Mesenchymal stem cell (in vitro differentiated cells and primary cell): ENCODE data around the gene GRAMD2A.

Source experiments
- DNase-seq: peaks from one replicate; pipeline ENCODE4 v3.0.0-alpha.2; 2013
- H2AFZ ChIP-seq: one replicate; pipeline ENCODE4 v1.6.1; 2013; ENCODE audit warnings: low read depth, mild to moderate bottlenecking, control low read depth, inconsistent platforms, low read length, moderate library complexity
- H2AK5ac ChIP-seq: 2 replicates; pipeline ENCODE4 v1.6.1; 2013; ENCODE audit warnings: low read length, moderate library complexity, mild to moderate bottlenecking, inconsistent platforms; ENCODE audit not compliant: severe bottlenecking
- H2BK120ac ChIP-seq: one replicate; pipeline ENCODE4 v1.6.1; 2013; ENCODE audit warnings: low read depth, mild to moderate bottlenecking, inconsistent platforms, low read length, moderate library complexity
- H2BK12ac ChIP-seq, 2 experiments: one replicate each; pipeline ENCODE4 v1.6.1; 2013; ENCODE audit warnings: inconsistent platforms in 2 of 2, low read length in 2 of 2, mild to moderate bottlenecking in 2 of 2, moderate library complexity in 2 of 2, control low read depth in 1 of 2
- H2BK15ac ChIP-seq: one replicate; pipeline ENCODE4 v1.6.1; 2013; ENCODE audit warnings: mild to moderate bottlenecking, low read depth, inconsistent platforms; ENCODE audit not compliant: poor library complexity, severe bottlenecking
- H2BK5ac ChIP-seq: 2 replicates; pipeline ENCODE4 v1.6.1; 2013; ENCODE audit warnings: low read depth, mild to moderate bottlenecking, low read length, control low read depth, inconsistent platforms; ENCODE audit not compliant: poor library complexity, severe bottlenecking
- H3K14ac ChIP-seq, 2 experiments: one replicate each; pipeline ENCODE4 v1.6.1; 2013; ENCODE audit warnings: inconsistent platforms in 2 of 2, low read length in 2 of 2, control low read depth in 1 of 2, mild to moderate bottlenecking in 1 of 2, moderate library complexity in 1 of 2
- H3K18ac ChIP-seq, 2 experiments: one replicate each; pipeline ENCODE4 v1.6.1; 2013; ENCODE audit warnings: inconsistent platforms in 2 of 2, low read length in 2 of 2, control low read depth in 1 of 2, low read depth in 1 of 2, mild to moderate bottlenecking in 1 of 2
- H3K23ac ChIP-seq, 2 experiments: one replicate each; pipeline ENCODE4 v1.6.1; 2013; ENCODE audit warnings: inconsistent platforms in 2 of 2, low read length in 2 of 2, mild to moderate bottlenecking in 2 of 2, moderate library complexity in 2 of 2, control low read depth in 1 of 2
- H3K27ac ChIP-seq: 2 replicates; pipeline ENCODE4 v1.5.1; 2013; ENCODE audit warnings: mild to moderate bottlenecking, moderate library complexity, low read length, control low read depth, inconsistent platforms; ENCODE audit not compliant: poor library complexity, severe bottlenecking
- H3K27me3 ChIP-seq, 2 experiments: 2 replicates each; pipeline versions ENCODE4 v1.6.1 to v1.7.0; 2013; ENCODE audit warnings: low read length in 2 of 2, mild to moderate bottlenecking in 2 of 2, moderate library complexity in 2 of 2, control low read depth in 1 of 2, inconsistent platforms in 1 of 2; ENCODE audit not compliant: control insufficient read depth in 1 of 2, insufficient read depth in 1 of 2
- H3K36me3 ChIP-seq, 2 experiments: 2 replicates each; pipeline versions ENCODE4 v1.6.1 to v1.7.0; 2013; ENCODE audit warnings: low read length in 2 of 2, control low read depth in 1 of 2, inconsistent platforms in 1 of 2, low read depth in 1 of 2, mild to moderate bottlenecking in 1 of 2; ENCODE audit not compliant: insufficient read depth in 2 of 2, control insufficient read depth in 1 of 2
- H3K4ac ChIP-seq, 2 experiments: one replicate each; pipeline ENCODE4 v1.6.1; 2013; ENCODE audit warnings: inconsistent platforms in 2 of 2, low read length in 2 of 2, mild to moderate bottlenecking in 2 of 2, moderate library complexity in 2 of 2, control low read depth in 1 of 2, low read depth in 1 of 2
- H3K4me1 ChIP-seq: 2 replicates; pipeline ENCODE4 v1.6.1; 2013; ENCODE audit warnings: low read depth, low read length, control low read depth; ENCODE audit not compliant: control insufficient read depth, insufficient read depth
- H3K4me2 ChIP-seq: 2 replicates; pipeline ENCODE4 v1.6.1; 2013; ENCODE audit warnings: low read length, mild to moderate bottlenecking, inconsistent platforms; ENCODE audit not compliant: poor library complexity, severe bottlenecking
- H3K4me3 ChIP-seq, 2 experiments: 2 replicates each; pipeline versions ENCODE4 v1.5.1 to v1.7.0; 2013; ENCODE audit warnings: low read length in 2 of 2, mild to moderate bottlenecking in 2 of 2, control low read depth in 1 of 2, low read depth in 1 of 2; ENCODE audit not compliant: insufficient read depth in 1 of 2
- H3K79me1 ChIP-seq: replicated peaks from 2 replicates; pipeline ENCODE4 v1.6.1; 2013; ENCODE audit warnings: mild to moderate bottlenecking, control low read depth, low read length, inconsistent platforms; ENCODE audit not compliant: poor library complexity, severe bottlenecking
- H3K9ac ChIP-seq: 2 replicates; pipeline ENCODE4 v1.7.0; 2013; ENCODE audit warnings: mild to moderate bottlenecking, low read length, moderate library complexity
- H3K9me3 ChIP-seq: 2 replicates; pipeline ENCODE4 v1.7.0; 2013; ENCODE audit warnings: mild to moderate bottlenecking, low read length; ENCODE audit not compliant: control insufficient read depth
- H4K8ac ChIP-seq: one replicate; pipeline ENCODE4 v1.6.1; 2013; ENCODE audit warnings: inconsistent platforms, mild to moderate bottlenecking, low read length, moderate library complexity
- H4K91ac ChIP-seq: one replicate; pipeline ENCODE4 v1.6.1; 2013; ENCODE audit warnings: mild to moderate bottlenecking, low read length, inconsistent platforms
- WGBS: methylation state at CpG from one replicate; pipeline ENCODE4 v1.1.7; 2013; ENCODE audit warnings: mixed read lengths; 5-methylcytosine and 5-hydroxymethylcytosine counted together

Gene GRAMD2A

DNA sequence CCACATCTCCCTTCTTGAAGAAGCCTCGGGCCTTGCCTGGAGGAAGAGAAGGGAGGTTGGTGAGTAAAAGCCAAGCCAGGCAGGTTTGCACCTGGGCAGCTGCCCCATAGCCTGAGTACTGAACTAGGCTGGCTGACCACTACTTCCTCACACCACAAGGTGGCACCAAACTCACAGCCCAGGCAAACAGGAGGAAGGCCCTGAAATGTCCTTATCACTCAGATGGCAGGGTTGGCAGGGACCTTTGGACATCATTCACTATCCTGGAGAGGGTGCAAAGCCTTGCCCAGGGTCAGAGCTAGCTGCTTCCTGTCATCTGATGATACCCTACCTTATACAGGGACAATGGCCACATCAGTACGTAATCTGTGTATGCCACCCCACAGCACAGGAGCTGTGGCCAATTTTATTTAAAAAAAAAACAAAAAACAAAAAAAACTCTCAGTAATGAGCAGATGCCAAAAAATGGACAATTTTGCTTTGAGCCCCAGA is 2.2 kb upstream of the GRAMD2A start:
- Histone ChIP-seq H3K36me3 (peaks cover 59 to 67% of the 10 kb centered on the region in 2 experiments), H3K18ac (no peak overlapping the region), H2AFZ (no peak overlapping the region), H3K27ac (no peak overlapping the region), H4K91ac (no peak overlapping the region), H3K23ac (no peak overlapping the region), H4K8ac (no peak overlapping the region), H3K9ac (peak overlapping the region; percentile 46), H2BK15ac (no peak overlapping the region), H3K27me3 (no peaks in the 10 kb centered on the region), H3K4me3 (no peak overlapping the region), H2BK12ac (no peak overlapping the region), H3K4me2 (no peak overlapping the region), H3K4ac (no peak overlapping the region), H3K4me1 (peaks cover 34% of the 10 kb centered on the region), H3K14ac (no peak overlapping the region), H2AK5ac (no peak overlapping the region), H2BK5ac (no peak overlapping the region), H3K9me3 (no peaks in the 10 kb centered on the region), H2BK120ac (no peak overlapping the region), H3K79me1 (peaks cover 6% of the 10 kb centered on the region)
- 75% methylated on average over 2 of the region's 2 CpGs for WGBS
- peak; percentile 75 for DNase-seq

DNA sequence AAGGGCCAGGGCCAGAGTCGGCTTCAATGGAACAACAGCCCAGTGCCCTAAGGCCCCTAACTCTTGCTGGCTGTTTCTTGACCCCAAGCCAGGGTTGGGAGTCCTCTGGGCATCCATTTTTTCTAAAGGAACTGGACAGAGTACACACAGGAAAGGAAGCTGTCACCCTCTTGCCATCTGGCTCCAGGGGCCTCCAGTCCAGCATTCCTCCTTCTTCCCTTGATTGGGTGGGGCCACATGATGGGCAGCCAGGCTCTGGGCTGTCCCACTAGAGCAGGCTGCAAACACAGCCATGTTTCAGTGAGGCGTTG is 1.6 kb upstream of the GRAMD2A start:
- no peak overlapping the region for H2AK5ac ChIP-seq
- peaks cover 57 to 61% of the 10 kb centered on the region in 2 experiments for H3K36me3 ChIP-seq
- H3K4me1 ChIP-seq: peaks cover 34% of the 10 kb centered on the region
- H3K14ac ChIP-seq: no peak overlapping the region
- H2BK5ac ChIP-seq: no peak overlapping the region
- no peak overlapping the region for H3K23ac ChIP-seq
- H2BK120ac ChIP-seq: no peak overlapping the region
- H3K4me3 ChIP-seq: no peak overlapping the region
- no peak overlapping the region for H3K9ac ChIP-seq
- H3K27me3 ChIP-seq: no peaks in the 10 kb centered on the region
- DNase-seq: no peak
- H3K4ac ChIP-seq: no peak overlapping the region
- 91% methylated on average over 2 of the region's 2 CpGs for WGBS
- peaks cover 6% of the 10 kb centered on the region for H3K79me1 ChIP-seq
- H2BK12ac ChIP-seq: no peak overlapping the region
- H2AFZ ChIP-seq: no peak overlapping the region
- H2BK15ac ChIP-seq: no peak overlapping the region
- H4K91ac ChIP-seq: no peak overlapping the region
- H3K27ac ChIP-seq: no peak overlapping the region
- H3K18ac ChIP-seq: no peak overlapping the region
- H4K8ac ChIP-seq: no peak overlapping the region
- H3K9me3 ChIP-seq: no peaks in the 10 kb centered on the region
- no peak overlapping the region for H3K4me2 ChIP-seq

DNA sequence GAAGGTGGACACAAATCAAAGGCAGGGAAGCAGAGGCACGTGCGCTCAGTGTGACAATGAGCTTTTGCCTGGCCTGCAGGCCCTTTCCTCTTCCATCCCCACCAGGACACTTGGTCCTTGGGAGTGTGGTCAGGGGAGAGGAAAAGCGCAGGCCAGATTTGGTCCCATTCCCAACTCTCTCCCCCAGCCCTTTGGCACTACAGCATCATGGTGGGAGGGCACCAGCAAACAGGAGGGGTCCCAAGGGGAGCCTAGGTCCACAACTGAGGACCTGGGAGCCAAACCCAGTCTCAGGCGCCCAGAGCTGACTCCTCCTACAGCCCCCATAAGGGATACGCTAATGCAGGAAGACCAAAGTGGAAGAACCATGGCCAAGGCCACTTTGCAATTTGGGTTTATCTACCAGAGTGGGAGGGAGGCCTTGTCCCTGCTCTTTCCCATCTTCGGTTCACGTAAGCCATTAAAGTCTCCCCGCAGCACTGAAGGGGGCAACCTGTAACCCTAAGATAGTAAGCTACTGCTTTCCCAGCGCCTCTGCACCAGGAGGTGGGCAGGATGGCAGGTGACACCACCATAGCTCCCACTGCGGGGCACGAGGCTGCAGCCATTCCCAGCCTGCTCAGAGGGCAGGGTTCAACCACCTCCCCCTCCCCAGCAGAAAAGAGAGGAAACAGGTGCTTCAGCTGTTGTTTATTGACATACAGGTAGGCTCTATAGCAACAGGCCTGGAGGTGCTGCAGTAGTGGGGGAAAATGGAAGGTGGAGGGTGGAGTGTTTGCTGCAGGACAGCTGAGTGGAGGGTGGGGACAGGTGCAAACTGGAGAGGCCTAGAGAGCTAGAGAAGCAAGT is 993 bp upstream of the GRAMD2A start:
- no peak overlapping the region for H3K4ac ChIP-seq
- peaks cover 6% of the 10 kb centered on the region for H3K79me1 ChIP-seq
- no peak overlapping the region for H2AFZ ChIP-seq
- no peak overlapping the region for H2BK120ac ChIP-seq
- WGBS: 94% methylated on average over 9 of the region's 11 CpGs
- peaks cover 55 to 56% of the 10 kb centered on the region in 2 experiments for H3K36me3 ChIP-seq
- no peak overlapping the region for H4K91ac ChIP-seq
- no peak overlapping the region for H4K8ac ChIP-seq
- no peak overlapping the region for H2BK5ac ChIP-seq
- DNase-seq: no peak
- H2BK12ac ChIP-seq: no peak overlapping the region
- no peak overlapping the region for H3K4me3 ChIP-seq
- peaks cover 34% of the 10 kb centered on the region for H3K4me1 ChIP-seq
- H3K4me2 ChIP-seq: no peak overlapping the region
- no peaks in the 10 kb centered on the region for H3K9me3 ChIP-seq
- H3K27me3 ChIP-seq: no peaks in the 10 kb centered on the region
- no peak overlapping the region for H2BK15ac ChIP-seq
- H3K9ac ChIP-seq: peak overlapping the region; percentile 64
- H3K27ac ChIP-seq: no peak overlapping the region
- no peak overlapping the region for H3K14ac ChIP-seq
- H3K18ac ChIP-seq: no peak overlapping the region
- no peak overlapping the region for H3K23ac ChIP-seq
- H2AK5ac ChIP-seq: no peak overlapping the region

DNA sequence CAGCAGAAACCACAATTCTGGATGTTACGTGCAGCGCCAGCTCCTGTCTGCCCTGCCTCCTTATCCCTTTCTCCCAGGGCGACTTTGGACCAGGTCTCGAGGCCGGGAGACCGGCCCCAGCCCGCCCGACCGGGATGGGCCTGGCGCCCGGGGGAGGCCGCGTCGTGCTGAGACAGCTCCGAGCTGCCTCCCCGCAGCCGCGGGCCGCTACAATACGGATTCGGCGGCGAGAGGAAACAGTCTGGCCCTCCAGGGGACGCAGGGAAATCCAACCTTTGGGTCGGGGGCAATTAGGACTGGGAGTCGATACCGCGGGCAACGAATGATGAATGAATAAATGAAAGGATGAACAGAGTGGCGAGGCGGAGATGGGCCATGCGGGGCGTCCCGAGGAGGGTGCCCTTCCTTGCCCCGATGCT is 537 bp downstream of the GRAMD2A start:
- Histone ChIP-seq H3K4me2 (peak overlapping the region; percentile 73), H3K18ac (no peak overlapping the region), H2AK5ac (no peak overlapping the region), H3K4ac (no peak overlapping the region), H2BK15ac (no peak overlapping the region), H4K91ac (no peak overlapping the region), H3K4me1 (peaks cover 24% of the 10 kb centered on the region), H3K9me3 (no peaks in the 10 kb centered on the region), H2BK120ac (no peak overlapping the region), H3K36me3 (peaks cover 40 to 41% of the 10 kb centered on the region in 2 experiments), H3K9ac (peak overlapping the region; percentile 59), H3K14ac (no peak overlapping the region), H3K27me3 (no peaks in the 10 kb centered on the region), H3K4me3 (peak overlapping the region; percentile 45 to 61), H3K27ac (no peak overlapping the region), H4K8ac (peak overlapping the region; percentile 53), H2BK5ac (no peak overlapping the region), H2BK12ac (no peak overlapping the region), H3K23ac (no peak overlapping the region), H2AFZ (no peak overlapping the region), H3K79me1 (peaks cover 3% of the 10 kb centered on the region)
- peak; percentile 21 for DNase-seq
- 12% methylated on average over 31 of the region's 35 CpGs for WGBS
